SK-N-SH (cell line): ENCODE measurements around the gene KRT13. TPM values are rescaled to one million over a fixed set of nuclear protein-coding genes. Genes with fewer than 3 reads are reported as not detected.

Experiments
- CTCF ChIA-PET: fragments of 300-600, 350-600 bp; formaldehyde crosslinking; extraction: SDS; loops from one replicate; lab custom pipeline; 2021; lab: Yijun Ruan, JAX
- POLR2A ChIA-PET: fragments of 350-600 bp; sonication (Branson Sonifier 250); formaldehyde crosslinking; extraction: SDS; loops from one replicate; lab custom pipeline; 2020; ENCODE audit warnings: antibody characterized with exemption, inconsistent platforms; lab: Yijun Ruan, JAX
- DNase-seq: peaks from one replicate; pipeline ENCODE4 v3.0.0; 2012
- H2AFZ ChIP-seq: fragments of 200-600 bp; sonication (generic); 2 replicates; pipeline ENCODE4 v1.8.1; 2016; ENCODE audit warnings: antibody characterized with exemption, mild to moderate bottlenecking, low read depth
- H3F3A ChIP-seq: fragments of 200-600 bp; sonication (generic); replicated peaks from 2 replicates; pipeline ENCODE3; 2016; ENCODE audit warnings: antibody characterized with exemption, mild to moderate bottlenecking; ENCODE audit not compliant: insufficient read depth
- H3K27ac ChIP-seq, 2 experiments: fragments of 200-500 bp in 1 of 2; fragments of 200-600 bp in 1 of 2; sonication (Bioruptor generic) in 1 of 2; sonication (generic), shearing (Covaris generic) in 1 of 2; 2 replicates each; pipeline versions ENCODE4 v1.5.1 to v1.6.1; 2014 to 2016; ENCODE audit warnings: low read depth in 2 of 2, inconsistent platforms in 1 of 2, low read length in 1 of 2, mild to moderate bottlenecking in 1 of 2, mixed read lengths in 1 of 2
- H3K27me3 ChIP-seq: fragments of 200-600 bp; sonication (generic), shearing (Covaris generic); 2 replicates; pipeline ENCODE4 v1.6.1; 2016; ENCODE audit warnings: mixed run types; ENCODE audit not compliant: insufficient read depth
- H3K36me3 ChIP-seq, 2 experiments: fragments of 200-500 bp in 1 of 2; fragments of 200-600 bp in 1 of 2; sonication (Bioruptor generic) in 1 of 2; sonication (generic) in 1 of 2; replicated peaks in 1 of 2; 2 replicates each; pipeline versions ENCODE3 to v1.5.1; 2014 to 2016; ENCODE audit warnings: low read length in 1 of 2, mild to moderate bottlenecking in 1 of 2; ENCODE audit not compliant: insufficient read depth in 2 of 2, control insufficient read depth in 1 of 2
- H3K4me1 ChIP-seq, 2 experiments: fragments of 200-500 bp in 1 of 2; fragments of 200-600 bp in 1 of 2; sonication (Bioruptor generic) in 1 of 2; sonication (generic), shearing (Covaris generic) in 1 of 2; 2 replicates each; pipeline versions ENCODE4 v1.5.1 to v1.6.1; 2014 to 2016; ENCODE audit warnings: low read depth in 1 of 2, low read length in 1 of 2, mixed run types in 1 of 2; ENCODE audit not compliant: insufficient read depth in 2 of 2, control insufficient read depth in 1 of 2
- H3K4me2 ChIP-seq: fragments of 200-600 bp; sonication (generic), shearing (Covaris generic); 2 replicates; pipeline ENCODE4 v1.6.1; 2017; ENCODE audit warnings: mixed run types
- H3K4me3 ChIP-seq, 2 experiments: fragments of 200-500 bp in 1 of 2; fragments of 200-600 bp in 1 of 2; sonication (Bioruptor generic) in 1 of 2; sonication (generic), shearing (Covaris generic) in 1 of 2; 2 replicates each; pipeline versions ENCODE4 v1.5.1 to v1.8.1; 2014 to 2016; ENCODE audit warnings: low read depth in 2 of 2, inconsistent platforms in 1 of 2, low read length in 1 of 2, mild to moderate bottlenecking in 1 of 2, mixed read lengths in 1 of 2, moderate library complexity in 1 of 2
- H3K79me2 ChIP-seq: fragments of 200-600 bp; sonication (generic); 2 replicates; pipeline ENCODE4 v1.8.1; 2017; ENCODE audit warnings: mild to moderate bottlenecking; ENCODE audit not compliant: insufficient read depth
- H3K9ac ChIP-seq: fragments of 200-600 bp; sonication (generic); 2 replicates; pipeline ENCODE4 v1.6.1; 2017; ENCODE audit warnings: mixed run types
- H3K9me2 ChIP-seq: fragments of 200-600 bp; sonication (generic); 2 replicates; pipeline ENCODE4 v1.6.1; 2017; ENCODE audit warnings: mixed run types
- H3K9me3 ChIP-seq: fragments of 200-600 bp; sonication (generic); 2 replicates; pipeline ENCODE4 v1.6.1; 2017; ENCODE audit warnings: mixed run types, mild to moderate bottlenecking, moderate library complexity
- H4K20me1 ChIP-seq: fragments of 200-600 bp; sonication (generic); 2 replicates; pipeline ENCODE4 v1.6.1; 2017; ENCODE audit warnings: mild to moderate bottlenecking, mixed run types; ENCODE audit not compliant: insufficient read depth
- EP300 ChIP-seq, 2 experiments: IDR thresholded peaks; 2 replicates each; pipeline versions ENCODE4 v1.4.0 to v1.6.1; 2012; ENCODE audit warnings: borderline replicate concordance in 1 of 2, low read depth in 1 of 2, low read length in 1 of 2
- EZH2phosphoT487 ChIP-seq: fragments of 200-600 bp; sonication (generic); IDR thresholded peaks from 2 replicates; pipeline ENCODE4 v1.6.1; 2017; ENCODE audit warnings: low read depth, mixed run types, mild to moderate bottlenecking, antibody characterized with exemption, moderate library complexity, borderline replicate concordance
- FOXJ3 ChIP-seq: sonication (generic); formaldehyde crosslinking; IDR thresholded peaks from 2 replicates; pipeline ENCODE4 v1.5.1; 2020; ENCODE audit warnings: mild to moderate bottlenecking, missing genetic modification reagents
- GABPA ChIP-seq: IDR thresholded peaks from 2 replicates; pipeline ENCODE4 v1.4.0; 2012; ENCODE audit warnings: low read depth, mild to moderate bottlenecking
- GATA2 ChIP-seq: sonication (generic); formaldehyde crosslinking; IDR thresholded peaks from 2 replicates; pipeline ENCODE4 v1.5.0; 2020; ENCODE audit warnings: mild to moderate bottlenecking, missing genetic modification reagents
- MAX ChIP-seq: IDR thresholded peaks from 2 replicates; pipeline ENCODE4 v1.4.0; 2012; ENCODE audit warnings: low read depth
- MEF2A ChIP-seq: IDR thresholded peaks from 2 replicates; pipeline ENCODE4 v1.4.0; 2012; ENCODE audit warnings: low read depth, borderline replicate concordance
- NFIC ChIP-seq: IDR thresholded peaks from 2 replicates; pipeline ENCODE4 v1.4.0; 2012; ENCODE audit warnings: borderline replicate concordance
- NRF1 ChIP-seq: IDR thresholded peaks from 2 replicates; pipeline ENCODE4 v1.6.1; 2012; ENCODE audit warnings: low read depth, mild to moderate bottlenecking, low read length
- PBX3 ChIP-seq: IDR thresholded peaks from 2 replicates; pipeline ENCODE4; 2012
- RAD21 ChIP-seq: IDR thresholded peaks from 2 replicates; pipeline ENCODE4 v1.6.1; 2012; ENCODE audit warnings: mild to moderate bottlenecking, low read length
- RCOR1 ChIP-seq: fragments of 150-350 bp; IDR thresholded peaks from 2 replicates; pipeline ENCODE4 v1.6.1; 2017; ENCODE audit warnings: antibody characterized with exemption, low read length
- RFX5 ChIP-seq: IDR thresholded peaks from 2 replicates; pipeline ENCODE4 v1.6.1; 2012; ENCODE audit warnings: mild to moderate bottlenecking, improper control_type of control experiment, low read length
- RXRA ChIP-seq: IDR thresholded peaks from 2 replicates; pipeline ENCODE4 v1.4.0; 2012; ENCODE audit warnings: low read depth, mild to moderate bottlenecking, borderline replicate concordance
- SIN3A ChIP-seq: IDR thresholded peaks from 2 replicates; pipeline ENCODE4 v1.6.1; 2012; ENCODE audit warnings: low read depth, mild to moderate bottlenecking, low read length, moderate library complexity, borderline replicate concordance
- SMC3 ChIP-seq: IDR thresholded peaks from 2 replicates; pipeline ENCODE4 v1.6.1; 2012; ENCODE audit warnings: low read depth, low read length, improper control_type of control experiment
- TAF1 ChIP-seq: IDR thresholded peaks from 2 replicates; pipeline ENCODE4 v1.6.1; 2012; ENCODE audit warnings: low read depth, mild to moderate bottlenecking, low read length, moderate library complexity, borderline replicate concordance
- TCF12 ChIP-seq: IDR thresholded peaks from 2 replicates; pipeline ENCODE4 v1.4.0; 2012
- TEAD4 ChIP-seq: IDR thresholded peaks from 2 replicates; pipeline ENCODE4 v1.4.0; 2012; ENCODE audit warnings: mild to moderate bottlenecking, borderline replicate concordance; ENCODE audit not compliant: insufficient read depth
- YY1 ChIP-seq: IDR thresholded peaks from 2 replicates; pipeline ENCODE4 v1.4.0; 2012; ENCODE audit warnings: low read depth, mild to moderate bottlenecking
- WGBS: methylation state at CpG from one replicate; pipeline ENCODE4 v1.1.6; 2017; ENCODE audit warnings: low lambda C conversion rate; 5-methylcytosine and 5-hydroxymethylcytosine counted together
- polyA plus RNA-seq, 3 experiments: library from polyadenylated mRNA; depleted of rRNA; stranded (reverse); fragments of >200 nt; gene quantifications; 2 replicates each; pipeline ENCODE4 v1.2.3, GENCODE V29; 2012
- TF ChIP-seq, protein P1 (sequence below): fragments of 150-350 bp; IDR thresholded peaks from 2 replicates; pipeline ENCODE4 v1.6.1; 2017; ENCODE audit warnings: antibody characterized with exemption, low read length, low read depth, borderline replicate concordance

KRT13 gene
- polyA plus RNA-seq, 1 of the 3 experiments (the other 2 are of a cell fraction), result 0.39 TPM

DNA sequence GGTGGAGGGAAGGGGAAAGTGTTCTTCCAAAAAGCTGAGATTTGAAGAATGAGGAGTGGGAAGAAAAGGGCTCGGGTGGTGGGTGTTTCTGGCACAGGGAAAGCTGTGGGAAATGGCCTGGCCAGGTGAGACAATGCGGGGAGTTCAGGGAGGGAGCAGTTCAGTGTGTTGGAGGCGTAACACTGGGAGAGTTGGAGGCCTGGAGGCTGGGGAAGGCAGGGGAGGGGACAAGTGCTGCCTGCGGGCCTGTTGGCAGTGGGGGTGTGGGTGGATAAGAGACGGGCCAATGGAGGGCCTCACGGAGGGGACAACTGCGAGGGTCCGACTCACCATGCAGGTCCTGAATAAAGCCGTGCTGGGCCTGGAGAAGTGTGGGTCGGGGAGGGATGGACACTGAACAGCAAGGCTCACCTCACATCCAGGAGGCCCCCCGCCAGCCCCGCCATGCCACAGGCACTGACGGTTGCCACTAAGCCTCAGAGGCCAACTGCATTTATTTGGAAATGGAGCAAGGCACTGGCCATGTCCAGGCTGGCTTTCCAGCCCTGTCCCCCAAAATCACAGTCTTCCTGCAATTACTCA is 40.5 kb upstream of the KRT13 start (continued):
- no peak for TF ChIP-seq PBX3

GRCh38 chr17:41544935-41545334 is 39.5 kb upstream of the KRT13 start:
- Histone ChIP-seq H3K27ac (peak overlapping the region in 1 of 2 experiments; percentile 79; a peak in 2 of 4 replicates), H3K79me2 (no peaks in the 10 kb centered on the region), H3K36me3 (no peaks in the 10 kb centered on the region), H3K4me1 (peaks cover 17 to 34% of the 10 kb centered on the region in 2 experiments; a peak in 3 of 4 replicates), H3K9ac (no peak overlapping the region), H3F3A (peaks cover 28% of the 10 kb centered on the region), H3K4me3 (no peak overlapping the region), H3K9me2 (no peaks in the 10 kb centered on the region), H2AFZ (no peak overlapping the region), H3K27me3 (no peaks in the 10 kb centered on the region), H4K20me1 (no peaks in the 10 kb centered on the region), H3K9me3 (no peaks in the 10 kb centered on the region), H3K4me2 (peak overlapping the region; percentile 40; the same call in 1 of the 2 replicates)
- 95% methylated on average over 5 of the region's 5 CpGs for WGBS
- TF ChIP-seq PBX3, result no peak
- TF ChIP-seq EZH2phosphoT487, result no peak
- no peak for TF ChIP-seq RFX5
- no peak for TF ChIP-seq MEF2A
- TF ChIP-seq TEAD4, result no peak
- no peak for TF ChIP-seq SMC3
- no peak for TF ChIP-seq NFIC
- no peak for TF ChIP-seq RXRA
- CTCF ChIA-PET, result interaction anchor here (0.8 to 25.5 kb wide), 13 partner anchors 10 to 635 kb away, joined by 3 to 646 read pairs (median 4); no protein-coding TSS in a partner anchor
- POLR2A ChIA-PET, result interaction anchor here (1.0 to 1.6 kb wide), 3 partner anchors 15 to 144 kb away, joined by 4 to 16 read pairs (median 6); partner anchors contain the start of gene EIF1
- DNase-seq, result no peak

- H3K79me2 ChIP-seq, result no peaks in the 10 kb centered on the region
- no peaks in the 10 kb centered on the region for H3K36me3 ChIP-seq
- no peak overlapping the region for H3K9ac ChIP-seq
- 28% methylated on average over 5 of the region's 5 CpGs for whole genome bisulfite sequencing
- peak; percentile 56 for DNase-seq
- H3K4me1 ChIP-seq, result peaks cover 17 to 34% of the 10 kb centered on the region in 2 experiments; a peak in 3 of 4 replicates
- no peaks in the 10 kb centered on the region for H3K9me2 ChIP-seq
- no peaks in the 10 kb centered on the region for H3K27me3 ChIP-seq
- H4K20me1 ChIP-seq, result no peaks in the 10 kb centered on the region
- H3K4me2 ChIP-seq, result peak overlapping the region; percentile 40; the same call in 1 of the 2 replicates
- H3K27ac ChIP-seq, result peak overlapping the region in 1 of 2 experiments; percentile 79; a peak in 2 of 4 replicates
- H3K4me3 ChIP-seq, result no peak overlapping the region
- no peak overlapping the region for H2AFZ ChIP-seq
- POLR2A ChIA-PET, result interaction anchor here (0.6 to 1.6 kb wide), 4 partner anchors 15 to 149 kb away, joined by 3 to 16 read pairs (median 5); partner anchors contain the start of gene EIF1
- no peaks in the 10 kb centered on the region for H3K9me3 ChIP-seq
- CTCF ChIA-PET, result interaction anchor here (0.8 to 25.5 kb wide), 13 partner anchors 10 to 634 kb away, joined by 3 to 646 read pairs (median 4); no protein-coding TSS in a partner anchor
- peaks cover 28% of the 10 kb centered on the region for H3F3A ChIP-seq
- TF ChIP-seq GATA2 (CRISPR knock-in tag) (peak; percentile 36; the same call in 1 of the 2 replicates), EP300 (IDR thresholded peaks at IDR 0.05; ENCODE audit: borderline replicate concordance in 1 of 2, low read depth in 1 of 2, low read length in 1 of 2) (peak in 1 of 2 experiments; percentile 63; a peak in 2 of 4 replicates), FOXJ3 (no peak), RCOR1 (peak; percentile 34; the same call in 1 of the 2 replicates), RFX5 (no peak), SIN3A (no peak), YY1 (no peak), EZH2phosphoT487 (no peak), NRF1 (no peak), TCF12 (peak; percentile 85), MAX (peak; percentile 52; the same call in 1 of the 2 replicates), MEF2A (no peak), RAD21 (peak; percentile 25), GABPA (no peak), TAF1 (no peak)
- TF ChIP-seq, protein P1, sequence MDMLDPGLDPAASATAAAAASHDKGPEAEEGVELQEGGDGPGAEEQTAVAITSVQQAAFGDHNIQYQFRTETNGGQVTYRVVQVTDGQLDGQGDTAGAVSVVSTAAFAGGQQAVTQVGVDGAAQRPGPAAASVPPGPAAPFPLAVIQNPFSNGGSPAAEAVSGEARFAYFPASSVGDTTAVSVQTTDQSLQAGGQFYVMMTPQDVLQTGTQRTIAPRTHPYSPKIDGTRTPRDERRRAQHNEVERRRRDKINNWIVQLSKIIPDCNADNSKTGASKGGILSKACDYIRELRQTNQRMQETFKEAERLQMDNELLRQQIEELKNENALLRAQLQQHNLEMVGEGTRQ, result no peak
Measured at GRCh38 chr17:41544491-41544892, 39.1 kb upstream of the KRT13 start.
